Stimulated activated CD4-positive, alpha-beta T cell treated with anti-CD3 and anti-CD28 coated beads, TNF-alpha, amount 100 ng/mL, for 4 hours (primary cell): ENCODE results near the gene ARHGAP33.

ENCODE experiments used
- DNase-seq, 3 experiments: peaks; one replicate each; pipeline ENCODE4 v3.0.0-alpha.2; 2020; ENCODE audit warnings: low read depth in 3 of 3

ARHGAP33 gene

DNA sequence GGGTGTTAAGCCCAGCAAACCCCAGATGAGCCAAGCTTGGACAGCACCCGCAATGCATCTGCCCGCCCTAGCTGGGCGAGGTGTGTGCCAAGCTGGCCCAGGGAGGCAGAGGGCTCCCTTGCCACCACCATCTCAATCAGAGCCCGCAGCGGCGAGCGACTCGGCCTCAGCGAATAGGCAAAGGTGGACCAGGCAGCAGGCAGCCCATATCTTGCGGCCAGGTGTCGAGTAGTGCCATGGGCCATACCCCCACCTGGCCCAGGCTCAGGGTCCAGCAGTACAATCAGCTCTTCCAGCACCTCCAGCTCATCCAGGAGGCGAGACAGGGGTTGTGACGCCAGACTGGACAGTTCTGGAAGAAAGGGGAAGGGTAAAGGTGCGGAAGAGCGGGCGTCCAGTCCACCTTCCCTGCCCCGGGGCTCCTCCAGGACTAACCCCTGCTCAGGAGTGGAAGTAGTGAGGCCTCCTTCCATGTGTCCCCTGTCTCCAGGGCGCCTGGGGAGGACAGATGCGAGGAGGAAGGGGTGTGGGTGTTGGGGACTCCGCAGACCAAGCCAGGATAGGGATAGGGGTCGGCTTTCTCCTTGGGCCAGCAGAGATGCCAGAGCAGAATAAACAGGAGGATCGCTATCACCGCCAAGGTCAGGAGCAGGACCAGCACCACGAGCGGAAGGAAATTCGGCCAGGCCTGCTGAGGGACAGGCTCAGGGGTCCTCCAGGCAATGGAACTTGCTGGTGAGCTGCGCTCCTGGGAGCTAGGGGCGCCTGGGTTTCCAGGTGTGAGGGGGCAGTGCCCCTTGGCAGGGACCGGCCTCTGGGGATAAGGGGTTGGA, 35.9 kb upstream of the ARHGAP33 start:
- DNase-seq: no peak

- DNase-seq: no peak
Observed at GRCh38 chr19:35740108-35740422, 35.3 kb upstream of the ARHGAP33 start.

GRCh38 chr19:35740423-35741202, 34.8 kb upstream of the ARHGAP33 start:
- peak; percentile 88 to 91 (median 89) for DNase-seq

GRCh38 chr19:35741203-35741515, 34.2 kb upstream of the ARHGAP33 start:
- DNase-seq: no peak

DNA sequence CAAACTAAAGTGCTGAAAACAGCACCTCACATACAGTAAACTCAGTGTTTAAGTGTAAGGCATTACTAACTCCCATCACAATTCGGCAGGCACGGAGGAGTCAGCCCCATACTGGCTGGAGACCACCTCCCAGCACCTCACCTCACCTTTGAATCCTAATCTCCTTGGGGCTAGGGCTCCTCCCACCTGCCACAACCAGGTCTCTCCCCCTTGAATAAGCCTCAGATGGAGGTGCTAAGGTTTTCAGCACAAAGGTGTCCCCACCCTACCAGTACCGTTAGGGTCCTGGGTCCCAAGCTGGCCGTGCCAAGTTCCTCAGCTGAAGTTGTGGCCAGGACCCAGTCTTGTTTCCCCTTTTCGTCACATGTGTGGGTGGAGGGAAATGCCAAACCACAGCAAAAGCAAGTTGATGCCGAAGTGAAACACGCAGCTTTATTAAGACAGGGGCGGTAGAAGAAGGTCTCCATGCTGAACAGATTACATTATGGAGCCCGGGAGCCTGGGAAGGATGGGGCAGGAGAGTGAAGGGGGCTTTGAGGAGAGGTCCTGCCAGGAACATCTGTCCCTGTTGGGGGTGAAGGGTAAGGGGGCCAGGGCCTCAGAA, 33.1 kb upstream of the ARHGAP33 start, which contains the start of gene IGFLR1:
TSS of gene IGFLR1 (minus strand) at position 332 of the 604 bp plus-strand sequence. CDS start 1,272 bp downstream, outside the sequence.
- DNase-seq: peak in 2 of 3 experiments; percentile 37 to 45

DNA sequence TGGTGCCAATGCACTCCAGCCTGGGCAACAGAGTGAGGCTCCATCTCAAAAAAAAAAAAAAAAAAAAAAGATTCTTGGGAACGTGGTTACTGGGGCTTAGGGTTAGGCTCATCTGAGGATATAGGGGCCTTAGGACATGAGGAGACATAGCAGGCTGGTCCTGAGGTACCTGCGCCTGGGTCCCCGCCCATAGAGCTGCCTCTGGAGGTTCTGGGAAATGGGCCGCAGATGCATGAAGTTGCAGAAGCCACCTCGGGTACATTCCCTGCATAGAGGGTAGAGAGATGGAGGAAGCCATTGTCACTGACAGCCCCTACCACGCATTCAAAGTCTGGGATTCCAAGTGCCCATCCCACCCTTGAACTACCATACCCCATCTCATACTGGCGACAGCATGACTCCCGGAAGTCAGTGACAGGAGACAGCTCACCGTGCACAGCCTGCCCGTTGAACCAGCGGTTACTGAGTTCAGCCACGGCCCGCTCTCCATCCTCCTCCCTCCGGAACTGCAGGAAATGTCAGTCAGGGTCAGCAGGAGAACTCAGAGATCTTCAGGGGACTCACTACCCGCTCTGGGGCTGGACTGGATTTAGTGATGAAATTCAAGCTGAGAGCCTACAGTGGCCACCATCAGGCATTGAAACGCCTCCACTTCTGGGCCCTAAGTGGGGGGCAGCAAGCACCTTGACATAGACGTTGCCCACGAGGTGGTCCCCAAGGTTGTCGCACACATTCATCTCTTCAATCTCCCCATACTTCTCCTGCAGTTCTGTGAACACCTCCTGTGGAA, 31.5 kb upstream of the ARHGAP33 start:
- DNase-seq: no peak

DNA sequence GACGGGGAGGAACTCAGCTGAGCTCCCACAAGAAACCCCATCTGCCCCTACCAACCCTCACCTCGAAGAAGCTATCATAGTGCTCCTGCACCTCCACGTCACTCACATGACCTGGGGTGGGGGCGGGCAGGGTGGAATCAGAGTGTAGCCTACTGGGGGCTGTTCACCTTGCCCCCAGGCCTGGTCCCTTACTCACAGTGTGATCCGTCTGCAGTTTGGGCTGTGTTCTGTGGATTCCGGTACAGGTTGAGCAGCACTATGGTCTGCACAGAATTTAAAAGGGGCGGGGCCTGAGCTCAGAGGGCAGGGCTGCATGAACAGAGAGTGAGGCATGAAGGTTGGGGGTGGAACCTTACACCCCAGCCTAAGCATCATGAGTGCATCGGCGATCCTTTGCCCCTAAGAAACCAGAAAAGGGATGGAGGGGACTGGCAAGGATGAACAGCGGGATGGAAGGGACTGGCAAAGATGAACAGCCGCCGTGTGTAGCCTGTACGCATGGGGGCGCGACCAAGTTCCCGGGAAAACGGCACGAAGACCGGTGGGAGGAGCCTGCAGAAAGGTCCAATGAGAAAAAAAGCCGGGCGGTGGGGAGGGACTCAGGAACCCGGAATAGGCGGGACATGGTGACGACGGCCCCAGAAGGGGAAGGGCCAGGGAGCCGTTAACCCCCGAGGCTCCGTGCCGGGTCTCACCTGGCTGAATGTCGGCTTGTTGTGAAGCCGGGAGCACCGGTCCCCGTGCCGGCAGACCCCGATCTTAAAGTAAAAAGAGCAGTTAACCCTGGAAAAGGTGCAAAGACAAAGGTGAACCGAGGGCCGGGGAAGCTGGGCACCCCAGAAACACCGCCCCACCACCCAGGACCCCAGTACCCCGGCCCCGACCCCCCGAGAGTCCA, 30.7 kb upstream of the ARHGAP33 start:
- DNase-seq: peak; percentile 79 to 90 (median 86)

- peak; percentile 80 to 94 (median 93) for DNase-seq
Observed at GRCh38 chr19:35745328-35746086, 29.9 kb upstream of the ARHGAP33 start, which contains the start of the genes PSENEN and U2AF1L4. Gene PSENEN (plus strand): TSS chr19:35745651. CDS start chr19:35745931, 280 bp downstream. Gene U2AF1L4 (minus strand): TSS chr19:35745418. CDS start chr19:35745391, 27 bp downstream.

- no peak for DNase-seq
Observed at GRCh38 chr19:35746087-35746462, 29.3 kb upstream of the ARHGAP33 start.

GRCh38 chr19:35746531-35746930, 28.8 kb upstream of the ARHGAP33 start:
- no peak for DNase-seq

DNA sequence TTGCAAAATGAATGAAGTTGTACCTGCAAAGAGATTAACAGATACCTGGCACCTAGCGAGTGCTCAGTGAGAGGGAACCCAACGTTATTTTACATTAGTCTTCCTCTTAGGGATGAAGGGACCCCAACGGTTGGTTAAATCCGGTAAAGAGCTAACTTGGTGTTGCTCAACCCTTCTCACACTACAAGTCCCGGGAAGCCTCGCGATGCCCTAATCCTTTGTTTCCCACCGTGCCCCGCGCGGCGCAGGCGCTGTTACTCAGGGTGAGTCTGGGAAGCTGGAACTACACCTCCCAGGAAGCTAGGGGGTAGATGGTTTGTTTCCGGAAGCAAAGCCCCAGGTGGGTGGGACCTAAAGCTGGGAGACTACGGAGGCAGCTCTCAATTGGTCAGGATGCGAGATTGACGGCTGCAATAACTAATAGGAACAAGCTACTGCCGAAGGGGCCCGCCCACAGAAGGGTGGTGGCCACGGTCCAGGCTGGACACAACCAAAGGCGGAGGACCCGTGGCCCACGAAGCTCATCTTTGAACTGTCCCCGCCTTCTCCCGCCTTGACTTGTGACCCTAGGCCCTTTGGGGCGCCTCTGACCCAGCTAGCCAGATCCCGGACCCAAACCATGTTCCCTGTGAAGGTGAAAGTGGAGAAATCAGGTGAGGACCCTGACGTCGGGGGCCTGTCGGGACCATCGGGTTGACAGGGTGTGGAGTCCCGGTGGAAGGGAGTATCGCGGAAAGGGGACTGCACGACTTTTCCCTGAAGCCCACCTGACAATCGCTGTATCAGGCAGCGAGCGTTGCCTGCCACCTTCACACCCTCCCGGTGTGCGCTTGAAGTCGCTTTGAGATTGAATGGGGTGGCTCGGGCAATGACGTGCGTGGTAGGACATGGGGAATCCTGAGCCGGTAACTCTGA, 27.0 kb upstream of the ARHGAP33 start, which contains the start of gene LIN37:
TSS of gene LIN37 (plus strand) at position 471 of the 915 bp plus-strand sequence. CDS start at position 620, 149 bp downstream.
- peak; percentile 94 to 97 (median 96) for DNase-seq

GRCh38 chr19:35750167-35750566, 25.2 kb upstream of the ARHGAP33 start:
- DNase-seq: no peak

DNA sequence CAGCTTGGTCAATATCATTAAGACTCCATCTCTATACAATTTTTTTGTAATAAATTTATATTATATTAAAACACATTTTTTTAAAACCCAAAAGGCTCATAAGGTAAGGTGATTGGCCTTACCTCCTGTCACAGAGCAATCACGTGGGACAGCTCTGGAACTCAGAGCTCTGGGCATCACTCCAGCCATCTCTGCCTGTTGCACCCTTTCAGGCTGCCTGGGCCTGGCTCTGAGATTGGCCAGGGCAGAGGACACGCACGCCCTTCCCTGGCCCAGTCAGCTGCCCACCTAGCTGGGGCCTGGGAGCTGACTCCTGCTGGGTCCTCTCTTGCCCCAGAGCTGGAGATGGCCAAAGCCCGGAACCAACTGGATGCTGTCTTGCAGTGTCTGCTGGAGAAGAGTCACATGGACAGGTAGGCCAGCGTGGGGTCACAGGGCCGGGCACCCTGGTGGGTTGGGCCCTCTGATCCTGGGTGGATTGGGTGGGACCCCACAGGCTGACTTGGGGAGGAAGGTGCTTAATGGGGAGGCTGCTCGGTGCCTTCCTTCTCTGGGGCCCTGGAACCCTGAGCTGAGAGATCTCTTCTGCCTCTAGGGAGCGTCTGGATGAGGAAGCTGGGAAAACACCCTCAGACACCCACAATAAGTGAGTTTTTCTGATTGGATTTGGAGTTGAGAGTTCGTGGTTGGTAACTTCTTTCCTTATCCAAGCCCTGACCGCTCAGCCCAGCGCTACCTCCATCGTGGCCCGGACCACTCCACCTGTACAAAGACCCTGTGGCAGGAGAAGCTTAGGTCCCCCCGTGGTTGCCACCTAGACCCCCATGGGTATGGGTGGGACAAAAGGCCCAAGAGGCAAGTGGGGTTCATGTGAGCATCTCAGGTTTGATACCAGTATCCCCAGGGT, 23.3 kb upstream of the ARHGAP33 start:
- DNase-seq: no peak

- DNase-seq: no peak
Observed at GRCh38 chr19:35752746-35753350, 22.5 kb upstream of the ARHGAP33 start.

GRCh38 chr19:35753634-35754369, 21.6 kb upstream of the ARHGAP33 start:
- DNase-seq: no peak

GRCh38 chr19:35754370-35755130, 20.8 kb upstream of the ARHGAP33 start:
- DNase-seq: no peak
